GM12864 (cell line): ENCODE measurements around the gene PRDM5.

Source experiments
- DNase-seq: peaks from one replicate; pipeline ENCODE4 v3.0.0-alpha.2; 2011; ENCODE audit warnings: low read depth
- H3K4me3 ChIP-seq: 2 replicates; pipeline ENCODE4 v1.5.1; 2011; ENCODE audit warnings: mild to moderate bottlenecking, low read depth, low read length, control low read depth
- TF ChIP-seq, protein P1 (sequence below): IDR thresholded peaks from 2 replicates; pipeline ENCODE4 v1.5.1; 2011; ENCODE audit warnings: low read depth, mild to moderate bottlenecking, moderate library complexity, low read length, control low read depth, inconsistent platforms; ENCODE audit errors: missing control alignments

PRDM5 gene

DNA sequence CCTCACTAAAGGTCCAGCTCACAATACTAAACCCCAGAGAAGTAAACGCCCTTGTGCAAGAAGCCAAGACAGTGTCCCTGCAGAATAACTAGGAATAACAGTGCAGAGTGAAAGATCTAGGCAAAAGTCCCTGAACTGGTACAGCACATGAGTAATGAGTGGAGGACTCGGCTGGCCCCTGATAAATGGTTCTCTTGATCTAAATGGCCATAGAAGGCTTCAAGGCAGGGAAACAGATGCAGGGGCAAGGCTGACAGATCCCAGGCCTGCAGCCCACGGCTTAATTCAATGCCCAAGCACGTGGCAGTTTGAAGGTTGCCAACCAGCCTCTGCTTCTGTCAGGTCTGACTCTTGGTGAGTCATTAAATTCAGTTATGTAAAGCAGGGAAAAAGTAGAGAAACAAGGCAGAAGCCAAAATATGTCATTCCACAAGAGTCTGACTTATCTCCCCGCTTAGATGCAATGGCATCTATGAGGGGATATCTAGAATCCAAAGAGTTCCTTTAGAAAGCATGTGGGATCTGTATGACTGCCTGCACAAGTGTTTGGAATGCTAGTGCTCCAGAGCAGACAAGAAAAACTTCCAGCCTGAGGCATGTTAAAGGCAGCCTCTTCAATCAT is 121.3 kb downstream of the PRDM5 start:
- no peak for DNase-seq
- no peak overlapping the region for H3K4me3 ChIP-seq
- TF ChIP-seq, protein P1, sequence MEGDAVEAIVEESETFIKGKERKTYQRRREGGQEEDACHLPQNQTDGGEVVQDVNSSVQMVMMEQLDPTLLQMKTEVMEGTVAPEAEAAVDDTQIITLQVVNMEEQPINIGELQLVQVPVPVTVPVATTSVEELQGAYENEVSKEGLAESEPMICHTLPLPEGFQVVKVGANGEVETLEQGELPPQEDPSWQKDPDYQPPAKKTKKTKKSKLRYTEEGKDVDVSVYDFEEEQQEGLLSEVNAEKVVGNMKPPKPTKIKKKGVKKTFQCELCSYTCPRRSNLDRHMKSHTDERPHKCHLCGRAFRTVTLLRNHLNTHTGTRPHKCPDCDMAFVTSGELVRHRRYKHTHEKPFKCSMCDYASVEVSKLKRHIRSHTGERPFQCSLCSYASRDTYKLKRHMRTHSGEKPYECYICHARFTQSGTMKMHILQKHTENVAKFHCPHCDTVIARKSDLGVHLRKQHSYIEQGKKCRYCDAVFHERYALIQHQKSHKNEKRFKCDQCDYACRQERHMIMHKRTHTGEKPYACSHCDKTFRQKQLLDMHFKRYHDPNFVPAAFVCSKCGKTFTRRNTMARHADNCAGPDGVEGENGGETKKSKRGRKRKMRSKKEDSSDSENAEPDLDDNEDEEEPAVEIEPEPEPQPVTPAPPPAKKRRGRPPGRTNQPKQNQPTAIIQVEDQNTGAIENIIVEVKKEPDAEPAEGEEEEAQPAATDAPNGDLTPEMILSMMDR, result no peak

DNA sequence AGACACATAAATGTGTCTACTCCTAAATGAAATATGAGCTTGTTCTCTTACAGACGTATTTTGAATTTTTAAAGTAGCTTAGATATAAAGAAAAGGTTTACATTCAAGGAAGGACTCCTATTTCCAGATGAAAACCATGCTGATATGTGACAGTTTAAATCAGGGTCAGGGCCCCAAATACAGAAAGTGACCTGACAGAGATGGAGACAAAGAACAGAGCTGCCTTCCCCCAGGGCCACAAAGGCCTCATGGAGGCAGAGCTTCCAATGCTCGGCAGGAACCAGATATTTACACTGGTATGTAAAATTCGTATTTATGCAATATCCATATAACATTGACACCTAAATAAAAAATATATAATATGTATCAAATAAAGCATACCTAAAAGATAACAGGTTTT is 124.0 kb downstream of the PRDM5 start:
- TF ChIP-seq, protein P1, result no peak
- H3K4me3 ChIP-seq, result no peak overlapping the region
- DNase-seq, result no peak

DNA sequence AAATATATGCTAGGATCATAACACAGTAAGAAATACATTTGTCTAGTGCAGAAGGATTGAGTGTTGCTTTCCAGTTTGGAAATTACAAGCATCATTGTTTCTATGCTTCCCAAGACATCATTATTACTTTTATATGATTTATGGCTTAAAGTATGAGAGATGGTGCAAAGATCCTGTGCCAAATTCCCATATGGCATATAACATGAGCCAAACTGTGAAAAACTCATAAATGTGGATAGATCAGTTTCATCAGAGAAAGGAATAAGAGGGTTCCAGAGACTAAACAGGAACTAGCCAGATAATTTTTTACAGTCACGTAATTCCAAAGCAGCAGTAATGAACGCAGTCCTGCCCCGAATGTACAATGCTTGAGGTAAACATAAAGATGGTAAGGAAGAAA is 126.3 kb downstream of the PRDM5 start:
- TF ChIP-seq, protein P1, result no peak
- H3K4me3 ChIP-seq, result no peak overlapping the region
- no peak for DNase-seq

DNA sequence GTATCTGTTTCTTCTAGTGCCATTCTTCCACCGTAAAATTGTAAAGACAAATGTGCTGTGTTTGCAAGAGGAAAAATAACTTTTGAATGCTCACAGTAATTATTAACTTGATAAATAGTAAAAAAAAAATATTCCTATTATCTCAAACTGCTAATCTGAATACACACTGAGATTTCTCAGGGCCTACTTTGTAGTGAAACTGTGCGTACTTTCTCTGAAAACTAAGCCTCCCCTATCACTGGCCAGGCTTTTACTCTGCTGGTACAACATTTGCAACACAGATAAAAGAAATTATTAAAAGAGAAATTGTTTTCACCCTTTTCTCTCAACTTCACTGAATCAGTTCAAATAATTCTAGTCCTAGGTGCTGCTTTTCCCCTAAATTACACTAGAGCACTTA is 137.3 kb downstream of the PRDM5 start:
- no peak overlapping the region for H3K4me3 ChIP-seq
- TF ChIP-seq, protein P1, result no peak
- no peak for DNase-seq

DNA sequence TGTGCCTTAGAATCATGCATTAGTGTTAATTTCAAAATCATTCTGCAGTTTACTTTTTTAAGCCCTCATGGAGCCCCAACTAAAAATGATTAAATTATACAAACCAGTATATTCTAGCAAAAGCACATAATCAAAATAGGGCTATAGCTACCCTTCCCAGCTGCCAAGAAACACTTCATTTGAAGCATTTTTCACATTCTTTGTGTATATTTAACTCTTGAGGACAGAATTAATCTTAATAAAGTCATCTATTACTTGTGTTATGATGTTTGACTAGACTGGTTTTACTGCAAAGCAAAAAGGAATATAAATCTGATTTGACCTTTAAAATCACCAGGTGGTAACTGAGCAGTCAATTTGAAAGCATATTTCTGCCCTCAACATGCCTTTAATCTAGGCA is 145.1 kb downstream of the PRDM5 start:
- TF ChIP-seq, protein P1, result no peak
- DNase-seq, result no peak
- H3K4me3 ChIP-seq, result no peak overlapping the region

DNA sequence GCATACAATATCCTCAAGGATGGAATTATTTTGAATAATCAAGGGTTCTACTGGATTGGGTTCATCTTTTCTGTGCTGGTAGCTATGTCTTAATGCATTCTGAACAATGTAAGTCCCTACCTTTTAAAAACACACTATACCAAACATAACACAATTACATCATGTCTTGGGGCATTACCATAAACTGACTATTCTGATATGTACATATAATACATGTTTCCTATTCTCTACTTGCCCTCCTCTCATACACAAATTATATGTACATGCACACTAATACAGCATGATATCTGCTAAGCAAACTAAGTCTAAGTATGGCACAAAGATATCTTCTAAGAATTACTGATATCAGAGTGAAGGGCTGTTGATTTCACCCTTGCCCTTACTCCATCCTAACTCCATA is 147.1 kb downstream of the PRDM5 start:
- no peak for DNase-seq
- H3K4me3 ChIP-seq, result no peak overlapping the region
- TF ChIP-seq, protein P1, result no peak

DNA sequence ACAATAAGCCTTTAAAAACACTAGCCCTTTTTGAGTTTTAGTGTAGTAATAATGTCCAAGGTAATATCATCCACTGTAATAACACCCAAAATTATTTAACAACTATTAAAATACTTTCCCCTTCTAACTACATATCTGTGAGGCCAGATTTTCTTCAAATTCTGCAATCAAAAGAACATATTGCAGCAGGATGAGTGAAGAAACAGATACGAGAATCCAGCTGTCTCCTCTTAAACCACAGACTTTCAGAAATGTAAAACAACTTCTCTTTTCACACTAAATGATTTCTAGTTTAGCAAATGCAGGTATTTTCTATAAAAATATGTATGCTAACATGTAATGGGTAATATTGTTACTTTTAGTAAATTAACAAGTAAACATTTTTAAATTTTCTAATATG is 148.9 kb downstream of the PRDM5 start:
- TF ChIP-seq, protein P1, result no peak
- no peak overlapping the region for H3K4me3 ChIP-seq
- no peak for DNase-seq
